HuH-7 (cell line): ENCODE measurements around the gene MGLL.
A peak's percentile ranks its signal among the peaks of the same experiment; 100 is the strongest.

Experiments used
- DNase-seq: peaks from one replicate; pipeline ENCODE4 v3.0.0; 2011; ENCODE audit warnings: low spot score

The MGLL gene

GRCh38 chr3:127822041-127822681, at the start of gene MGLL:
Gene MGLL (minus strand): TSS chr3:127822515. CDS start chr3:127822318, 197 bp downstream.
- no peak for DNase-seq

DNA sequence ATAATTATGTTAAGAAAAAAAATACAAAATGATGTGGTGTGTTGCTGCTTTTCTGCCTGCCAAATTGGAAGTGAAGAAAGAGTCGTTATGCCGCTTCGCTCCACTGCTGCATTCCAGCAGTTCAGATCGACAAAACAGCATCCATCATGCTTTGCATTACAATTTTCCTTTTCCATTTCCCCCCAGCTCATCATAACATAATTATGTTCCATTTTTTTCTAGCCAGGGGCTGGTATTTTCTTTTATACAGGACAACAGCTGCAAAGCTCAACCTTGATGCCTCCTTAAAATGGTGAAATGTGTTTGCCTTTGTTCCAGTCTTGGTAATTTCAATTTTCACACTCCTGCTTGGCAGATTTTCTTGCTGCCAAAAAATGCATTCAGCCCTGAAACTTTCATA, 47.8 kb upstream of the MGLL start:
- no peak for DNase-seq

DNA sequence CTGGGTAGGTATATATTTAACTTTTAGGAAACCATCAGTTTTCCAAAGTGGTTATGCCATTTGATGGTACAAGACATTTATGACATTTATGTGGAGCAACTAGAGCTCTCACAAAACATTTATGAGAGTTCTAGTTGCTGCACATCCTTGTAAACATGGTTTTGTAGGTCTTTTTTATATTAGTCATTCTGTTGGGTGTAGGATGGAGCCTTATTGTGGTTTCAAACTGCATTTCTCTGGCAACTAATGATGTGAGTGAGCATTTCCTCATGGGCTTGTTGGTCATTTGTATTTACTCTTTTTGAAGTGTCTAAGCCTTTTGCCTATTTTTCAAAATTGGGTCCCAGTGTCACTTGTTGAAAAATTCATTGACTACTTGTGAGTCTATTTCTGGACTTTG, 45.7 kb upstream of the MGLL start:
- no peak for DNase-seq

DNA sequence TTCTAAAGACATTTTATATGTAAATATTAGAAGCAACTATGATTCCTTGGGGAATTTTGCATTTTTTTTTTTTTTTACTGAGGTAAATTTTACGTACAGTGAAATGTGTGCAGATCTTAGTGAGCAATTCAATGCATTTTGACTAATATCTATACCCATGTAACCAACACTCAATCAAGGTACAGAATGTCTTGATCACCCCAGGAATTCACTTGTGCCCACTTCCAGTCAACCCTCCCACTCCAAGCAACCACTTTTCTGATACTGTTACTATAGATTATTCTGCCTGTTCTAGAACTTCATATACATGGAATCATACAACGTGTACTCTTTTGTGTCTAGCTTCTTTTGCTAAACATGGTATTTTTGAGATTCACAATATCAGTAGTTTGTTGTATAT, 45.1 kb upstream of the MGLL start:
- DNase-seq: no peak

GRCh38 chr3:127865941-127866340, 43.6 kb upstream of the MGLL start:
- no peak for DNase-seq

DNA sequence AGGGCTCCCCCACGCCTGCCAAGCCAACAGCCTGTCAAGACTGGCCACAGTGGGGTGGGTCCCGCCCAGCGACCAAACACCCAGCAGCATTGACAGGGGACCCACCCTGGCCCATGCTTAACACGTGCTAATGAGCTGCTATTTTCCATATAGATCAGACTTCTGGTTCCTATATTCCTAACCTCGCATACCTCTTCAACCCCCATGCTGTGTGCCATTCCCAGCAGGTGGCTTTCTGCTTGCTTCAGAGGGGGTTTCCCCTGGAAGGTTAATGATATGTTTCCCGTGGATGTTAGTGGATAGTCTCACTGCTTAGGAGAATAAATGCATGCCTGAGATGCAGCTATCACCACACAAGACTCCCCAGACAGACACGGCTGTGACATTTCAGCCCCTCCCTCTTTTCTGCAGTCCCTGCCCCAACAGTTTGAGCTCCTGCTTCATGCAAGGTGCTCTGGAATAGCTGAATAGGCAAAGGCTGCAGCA, 37.9 kb upstream of the MGLL start:
- no peak for DNase-seq

DNA sequence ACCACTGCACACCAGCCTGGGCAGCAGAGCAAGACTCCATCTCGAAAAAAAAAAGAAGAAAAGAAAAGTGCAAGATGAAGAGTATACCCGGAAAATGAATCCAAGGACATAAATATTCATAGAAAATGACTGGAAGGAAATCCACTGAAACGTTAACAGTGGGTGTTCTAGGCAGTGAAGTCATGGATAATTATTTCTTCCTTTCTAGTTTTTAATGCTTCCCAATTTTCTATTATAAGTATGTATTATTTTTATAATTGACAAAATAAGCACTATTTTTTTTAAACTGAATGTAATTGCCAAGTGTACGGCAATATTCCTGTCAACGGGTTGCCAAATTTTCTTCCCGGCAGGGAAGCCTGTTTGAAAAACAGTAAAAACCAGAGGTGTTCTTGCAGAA, 37.4 kb upstream of the MGLL start:
- DNase-seq: no peak

DNA sequence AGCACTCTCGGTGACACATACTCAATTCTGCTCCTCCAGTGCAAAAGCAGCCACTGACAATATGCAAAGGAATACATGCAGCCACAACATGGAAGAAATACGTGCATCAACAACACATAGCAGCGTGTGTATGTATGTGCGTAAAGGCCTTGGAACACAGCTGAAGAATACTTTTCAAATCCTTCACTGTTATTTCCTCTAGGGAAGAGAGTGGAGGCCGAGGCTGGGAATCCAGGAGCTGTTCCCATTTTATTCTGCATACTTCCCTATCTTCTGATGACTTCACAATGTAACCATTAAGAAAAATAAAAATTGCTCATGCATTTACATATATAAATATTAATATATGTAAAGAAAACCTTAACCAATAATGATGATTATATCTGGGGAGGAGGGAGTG, 36.6 kb upstream of the MGLL start:
- no peak for DNase-seq

DNA sequence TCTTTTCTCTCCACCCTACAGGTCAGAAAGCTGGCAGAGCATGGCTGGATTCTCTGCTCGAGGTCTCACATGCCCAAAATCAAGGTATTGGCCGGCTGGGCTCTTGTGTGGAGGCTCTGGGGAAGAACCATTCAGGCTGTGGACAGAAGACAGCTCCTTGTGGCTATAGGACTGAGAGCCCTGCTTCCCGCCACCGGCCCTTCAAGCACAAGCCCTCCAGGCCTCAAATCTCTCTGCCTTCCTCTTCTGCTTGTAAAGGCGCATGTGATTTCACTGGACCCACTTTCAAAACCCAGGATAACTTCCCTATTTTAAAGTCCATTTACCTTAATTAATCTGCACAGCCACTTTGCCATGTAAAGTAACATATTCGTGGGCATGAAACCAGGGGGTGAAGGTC, 36.2 kb upstream of the MGLL start:
- no peak for DNase-seq

- DNase-seq: no peak
Observed at GRCh38 chr3:127857333-127857732, 35.0 kb upstream of the MGLL start.

DNA sequence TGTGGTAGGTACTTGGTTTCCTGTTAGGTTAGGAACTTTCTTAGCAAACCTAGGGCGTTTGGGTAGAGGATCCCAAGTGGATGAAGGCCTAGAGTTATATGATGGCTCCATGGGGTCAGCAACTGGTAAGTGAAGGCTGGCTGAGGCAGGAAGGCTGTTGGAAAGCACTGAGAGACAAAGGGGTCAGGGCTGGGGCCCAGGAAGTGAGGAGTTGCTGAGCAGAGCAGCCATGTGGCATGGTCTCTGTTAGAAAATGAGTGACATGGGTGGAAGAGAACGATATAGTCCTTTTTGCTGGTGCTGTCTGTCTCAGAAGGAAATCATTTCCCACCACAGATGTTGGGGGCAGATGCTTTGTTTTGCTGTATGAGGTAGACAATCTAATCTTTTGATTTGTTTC, 34.5 kb upstream of the MGLL start:
- DNase-seq: no peak

GRCh38 chr3:127855246-127855645, 32.9 kb upstream of the MGLL start:
- no peak for DNase-seq

GRCh38 chr3:127853681-127854080, 31.4 kb upstream of the MGLL start:
- peak; percentile 60 for DNase-seq

- DNase-seq: no peak
Observed at GRCh38 chr3:127851899-127852298, 29.6 kb upstream of the MGLL start.

GRCh38 chr3:127849368-127849767, 27.1 kb upstream of the MGLL start:
- DNase-seq: no peak

DNA sequence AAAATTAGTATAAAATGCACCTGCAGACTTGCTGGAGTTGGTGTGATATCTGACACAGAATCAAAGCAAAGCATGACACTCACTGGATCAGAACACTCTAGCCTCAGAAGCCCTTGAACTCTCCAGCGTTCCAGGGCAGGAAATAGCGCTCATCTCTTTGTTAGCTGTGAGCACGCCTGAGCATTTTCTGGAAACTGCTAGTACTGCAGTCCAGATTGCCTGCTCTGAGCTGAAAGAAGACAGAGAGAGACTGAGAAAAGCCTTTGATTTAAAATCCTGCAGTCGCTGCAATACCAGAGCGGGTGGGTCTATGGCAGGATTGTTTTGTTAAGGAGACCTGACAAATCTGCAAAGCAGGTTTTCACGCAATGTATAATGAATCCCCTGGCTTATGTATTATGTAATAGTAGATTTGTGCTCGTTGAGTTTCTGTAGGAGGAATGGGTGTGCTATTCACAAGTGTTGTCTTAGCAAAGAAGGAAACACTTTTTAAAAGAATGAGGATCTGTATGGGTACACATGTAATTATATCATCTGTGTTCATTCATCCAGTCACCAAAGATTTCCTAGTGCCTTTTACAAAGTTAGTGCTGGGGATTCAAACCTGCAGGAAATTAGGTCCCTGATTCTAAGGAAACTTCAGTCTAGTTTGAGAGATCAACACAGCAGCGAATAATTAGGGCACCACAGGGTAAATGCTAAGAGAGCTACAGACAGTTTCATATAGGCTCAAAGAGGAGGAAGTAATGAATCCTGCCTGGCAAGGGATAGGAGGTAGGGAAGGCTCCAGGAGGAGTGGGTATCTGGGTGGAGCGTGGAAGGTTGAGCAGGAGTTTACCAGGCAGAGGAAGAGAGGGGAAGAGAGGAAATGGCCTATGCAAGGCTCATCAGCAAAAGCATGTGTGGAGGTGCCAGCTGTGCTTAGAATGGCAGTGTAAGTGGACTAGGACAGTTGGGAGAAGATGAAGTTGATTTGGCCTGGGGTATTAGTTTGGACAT, 26.1 kb upstream of the MGLL start:
- no peak for DNase-seq

- DNase-seq: no peak
Observed at GRCh38 chr3:127847236-127847720, 25.0 kb upstream of the MGLL start.

GRCh38 chr3:127846576-127846975, 24.3 kb upstream of the MGLL start:
- no peak for DNase-seq

DNA sequence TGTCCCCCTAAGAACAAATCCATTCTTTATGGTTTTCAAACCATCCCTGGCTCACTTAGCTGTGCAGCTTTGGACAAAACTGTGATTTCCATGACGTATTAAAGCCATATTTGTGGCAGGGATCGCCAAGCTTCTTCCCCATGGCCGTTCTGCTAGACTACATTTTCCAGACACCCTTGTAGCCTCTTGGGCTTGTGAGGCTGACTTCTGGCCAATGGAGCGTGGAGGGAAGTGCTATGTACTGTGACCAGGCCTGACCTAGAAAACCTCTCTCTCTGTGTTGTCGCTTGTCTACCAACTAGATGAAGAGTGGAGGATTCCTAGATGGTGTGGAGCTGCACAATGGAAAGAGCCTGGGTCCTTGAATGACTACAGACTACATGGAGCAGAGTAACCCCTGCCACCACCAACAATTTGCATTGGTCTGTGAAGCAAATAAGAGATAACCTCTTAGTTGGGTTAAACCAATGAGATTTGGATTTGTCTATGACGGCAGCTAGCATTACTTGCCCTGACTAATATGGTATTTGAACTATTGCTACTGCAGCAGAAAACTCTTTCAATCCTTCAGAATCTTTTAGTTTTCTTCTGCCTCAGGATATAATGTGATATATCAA, 22.1 kb upstream of the MGLL start:
- no peak for DNase-seq

- DNase-seq: no peak
Observed at GRCh38 chr3:127840671-127841070, 18.4 kb upstream of the MGLL start.

- DNase-seq: no peak
Observed at GRCh38 chr3:127839099-127839498, 16.8 kb upstream of the MGLL start.

DNA sequence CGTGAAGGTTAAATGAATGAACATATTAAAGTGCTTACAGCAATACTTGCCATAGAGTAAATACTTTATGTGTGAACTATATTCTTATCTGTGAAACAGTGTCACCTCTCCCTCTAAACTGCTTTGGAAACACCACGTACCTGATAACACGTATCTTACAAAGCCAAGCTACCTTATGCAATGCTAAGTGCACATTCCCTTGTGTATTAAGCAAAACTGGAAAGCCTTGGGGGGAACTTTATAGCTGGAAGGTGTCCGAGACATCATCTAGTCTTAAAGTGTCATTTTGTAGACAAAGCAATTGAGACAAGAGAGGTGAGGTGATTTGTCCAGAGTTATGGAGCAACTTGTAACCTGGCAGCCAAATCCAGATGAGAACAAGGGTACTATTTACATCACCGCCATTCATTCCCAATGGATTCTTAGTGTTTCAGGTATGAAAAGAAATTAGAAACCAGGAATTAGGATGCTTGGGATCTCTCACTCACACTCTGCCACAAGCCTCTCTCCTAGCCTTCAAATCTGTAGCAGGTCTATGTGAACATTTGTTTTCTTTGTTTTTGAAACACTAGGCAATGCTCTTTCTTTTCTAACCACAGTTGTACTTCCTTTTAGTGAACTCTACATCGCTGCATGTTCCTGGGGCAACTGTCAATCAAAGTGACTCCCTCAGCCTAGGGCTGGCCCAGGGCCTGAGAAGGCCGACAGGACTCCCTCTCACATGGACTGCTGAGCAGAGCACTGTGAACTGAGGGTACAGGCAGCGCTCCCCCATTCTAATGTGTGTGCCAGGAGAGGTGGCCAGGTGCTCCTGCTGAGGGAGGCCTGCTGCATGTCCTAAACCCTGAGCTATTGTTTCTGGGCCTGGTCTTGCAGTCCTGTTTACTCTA, 13.9 kb upstream of the MGLL start:
- DNase-seq: no peak
